Right lobe of liver (tissue), 6 donors: ENCODE data around the gene MAPKAP1. TPM values are rescaled to one million over a fixed set of nuclear protein-coding genes. Genes with fewer than 3 reads are reported as not detected.

Experiments
- ATAC-seq, 4 donors: fragments of 200-7000 bp; cut with Tn5 transposase; one replicate each; pipeline ENCODE4 v1.9.1; 2020; ENCODE audit warnings: mild to moderate bottlenecking in 4 of 4, moderate library complexity in 4 of 4
- DNase-seq, 3 donors: peaks; one replicate each; pipeline ENCODE4 v3.0.0-alpha.2; 2020
- H3K27ac ChIP-seq, 3 donors: fragments of 200-600 bp; one replicate each; pipeline ENCODE4 v1.8.0; 2022
- H3K27me3 ChIP-seq, 2 donors: fragments of 200-600 bp; one replicate each; pipeline ENCODE4 v1.8.0; 2022
- H3K36me3 ChIP-seq, 4 donors: fragments of 200-600 bp; sonication (generic) in 1 of 4; one replicate each; pipeline versions ENCODE4 v1.5.1 to v1.8.0; 2017 to 2022; ENCODE audit warnings: control low read depth in 1 of 4
- H3K4me1 ChIP-seq, 4 donors: fragments of 200-600 bp; sonication (generic) in 1 of 4; one replicate each; pipeline versions ENCODE4 v1.5.1 to v1.8.0; 2017 to 2022; ENCODE audit warnings: control low read depth in 1 of 4
- H3K4me3 ChIP-seq, 3 donors: fragments of 200-600 bp; one replicate each; pipeline ENCODE4 v1.8.0; 2022
- H3K9me3 ChIP-seq, 4 donors: fragments of 200-600 bp; sonication (generic) in 1 of 4; one replicate each; pipeline versions ENCODE4 v1.5.1 to v1.8.0; 2017 to 2022; ENCODE audit warnings: control low read depth in 1 of 4
- CTCF ChIP-seq, 4 donors: fragments of 200-600 bp in 3 of 4; fragments of 450-650 bp in 1 of 4; IDR thresholded peaks; one replicate each; pipeline versions ENCODE4 v1.5.1 to v1.8.0; 2016 to 2022; ENCODE audit warnings: antibody characterized with exemption in 4 of 4, mild to moderate bottlenecking in 2 of 4
- POLR2A ChIP-seq: fragments of 450-650 bp; IDR thresholded peaks from one replicate; pipeline ENCODE4 v1.6.1; 2017; ENCODE audit warnings: antibody characterized with exemption, mild to moderate bottlenecking
- WGBS: methylation state at CpG from one replicate; pipeline ENCODE4 v1.1.6; 2018; ENCODE audit warnings: low coverage, low lambda C conversion rate; ENCODE audit not compliant: insufficient coverage; ENCODE audit errors: missing lambda C conversion rate; 5-methylcytosine and 5-hydroxymethylcytosine counted together
- intact Hi-C, 2 donors: fragments of 100-400 bp; cut with DNase I; formaldehyde crosslinking; loops; one replicate each; pipeline versions ENCODE4 v1.11.2 to v1.14.1; 2022
- small RNA-seq, 2 experiments: library from RNA; depleted of rRNA; stranded (forward); fragments of <200 nt; gene quantifications; one replicate each; pipeline ENCODE3, GENCODE V24; 2016
- total RNA-seq, 6 experiments: library from RNA; depleted of rRNA in 2 of 6; stranded (reverse); fragments of >200 nt in 2 of 6; fragmentation: NEBNext Ultra II Directional in 3 of 6; extraction: Animal tissue kit (Norgen Biotek cat#: 25700) in 3 of 6; gene quantifications; one replicate each; pipeline versions ENCODE4 v1.1.0 to v1.2.4, GENCODE V29; 2016 to 2023
- donor health status: DM: no; HTN: yes; CAD: no.
- donor health status: DM: no; HTN: no; CAD: no.
- donor health status: DM: no; HTN: no; CAD: no.
- donor health status: DM: no; HTN: yes; CAD: no.
- donor health status: DM: no; HTN: yes; CAD: no.

Gene MAPKAP1
- total RNA-seq, 6 experiments from 2014 or later = 29.6 to 53.2 (median 48.3) TPM

DNA sequence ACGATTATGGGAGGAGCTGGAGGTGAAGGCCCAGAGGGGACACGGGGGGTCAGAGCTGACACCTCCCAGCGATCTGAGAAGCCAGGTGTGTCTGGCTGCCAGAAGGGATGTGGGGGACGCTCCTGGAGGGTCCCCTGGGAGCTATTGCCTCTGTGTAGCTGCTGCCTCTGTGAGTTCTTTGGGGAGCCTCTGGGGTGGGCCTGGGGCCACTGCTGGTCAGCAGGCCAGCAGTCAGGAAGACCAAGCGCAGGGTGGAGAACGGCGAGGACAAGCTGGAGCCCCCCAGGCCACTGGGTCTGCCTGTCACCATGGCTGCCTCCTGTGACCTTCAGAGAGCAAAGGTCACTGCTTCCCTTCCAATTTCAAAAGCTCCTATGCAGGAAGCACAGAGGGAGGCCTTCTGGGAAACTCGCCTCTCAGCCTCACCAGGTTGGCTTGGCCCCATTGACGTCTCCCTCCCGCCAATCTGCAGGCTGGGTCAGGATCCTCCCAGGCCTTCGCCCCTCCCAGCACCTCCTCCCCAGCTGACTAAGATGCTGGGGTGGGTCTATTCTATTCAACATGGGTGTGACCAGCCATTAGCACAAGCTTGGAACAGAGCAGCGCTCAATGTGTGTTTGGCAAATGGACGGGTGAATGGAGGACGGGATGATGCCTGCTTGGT, 319.0 kb downstream of the MAPKAP1 start:
- no peak for DNase-seq
- TF ChIP-seq CTCF (IDR thresholded peaks at IDR 0.05) (no peak), POLR2A (no peak)
- H3K4me1 ChIP-seq = peaks cover 0 to 7% (median 0%) of the 10 kb centered on the region in 4 donors
- ATAC-seq = peak in 1 of 4 donors; percentile 16
- intact Hi-C loops = no loop called here
- WGBS = 53% methylated on average over 3 of the region's 14 CpGs
- H3K9me3 ChIP-seq = no peaks in the 10 kb centered on the region
- H3K27ac ChIP-seq = no peak overlapping the region
- no peak overlapping the region for H3K4me3 ChIP-seq
- H3K27me3 ChIP-seq = no peaks in the 10 kb centered on the region
- no peaks in the 10 kb centered on the region for H3K36me3 ChIP-seq

Small RNAs within 50 kb of the gene (small RNA-seq; reads per million reads assigned to genes)
- gene RF00017 = 0 reads per million in 2 experiments

Other genes with a start within 250 kb of the MAPKAP1 start
- gene PBX3, start 40.2 kb upstream of the MAPKAP1 start, total RNA-seq = 10 to 100 TPM; 13.0 to 20.2 (median 15.0) TPM